Natural killer cell (primary cell): ENCODE data around the gene KASH5. TPM values are rescaled to one million over a fixed set of nuclear protein-coding genes. Genes with fewer than 3 reads are reported as not detected.
"Not testable (repeated sequence)": the region's sequence is repeated elsewhere in the genome, so short reads cannot be mapped to it uniquely, and the experiment has no call there.

Source experiments
- ATAC-seq, 3 donors: fragments of 150-1000 bp in 2 of 3; fragments of 200-7000 bp in 1 of 3; cut with Tn5 transposase; 1 replicate in 1 of 3; 2 replicates in 2 of 3; pipeline ENCODE4 v1.10.0; 2021; ENCODE audit warnings: mild to moderate bottlenecking in 2 of 3, moderate library complexity in 2 of 3
- DNase-seq, 2 donors: peaks; one replicate each; pipeline versions ENCODE4 v3.0.0 to v3.0.0-alpha.2; 2013 to 2021; ENCODE audit warnings: mixed read lengths in 1 of 2
- H3K27ac ChIP-seq: one replicate; pipeline ENCODE4 v1.5.1; 2013; ENCODE audit warnings: mild to moderate bottlenecking, low read length
- H3K27me3 ChIP-seq: one replicate; pipeline ENCODE4 v1.6.1; 2013; ENCODE audit warnings: low read length; ENCODE audit not compliant: control insufficient read depth, insufficient read depth
- H3K36me3 ChIP-seq: one replicate; pipeline ENCODE4 v1.6.1; 2013; ENCODE audit warnings: low read length; ENCODE audit not compliant: control insufficient read depth, insufficient read depth
- H3K4me1 ChIP-seq: one replicate; pipeline ENCODE4 v1.6.1; 2013; ENCODE audit warnings: low read length; ENCODE audit not compliant: control insufficient read depth, insufficient read depth
- H3K4me3 ChIP-seq: one replicate; pipeline ENCODE4 v1.5.1; 2013; ENCODE audit warnings: low read length
- H3K9me3 ChIP-seq: one replicate; pipeline ENCODE4 v1.6.1; 2013; ENCODE audit warnings: low read length; ENCODE audit not compliant: control insufficient read depth, insufficient read depth
- H3K27ac Mint-ChIP-seq, 2 donors: one replicate each; pipeline ENCODE4 v1.8.0; 2022; ENCODE audit warnings: mild to moderate bottlenecking in 2 of 2, mixed read lengths in 2 of 2, moderate library complexity in 1 of 2
- H3K27me3 Mint-ChIP-seq, 2 donors: one replicate each; pipeline ENCODE4 v1.8.0; 2022; ENCODE audit warnings: low read depth in 2 of 2, mixed read lengths in 2 of 2
- H3K36me3 Mint-ChIP-seq: one replicate; pipeline ENCODE4 v1.8.0; 2022; ENCODE audit warnings: mixed read lengths
- H3K4me1 Mint-ChIP-seq, 2 donors: one replicate each; pipeline ENCODE4 v1.8.0; 2022; ENCODE audit warnings: mixed read lengths in 2 of 2
- H3K4me3 Mint-ChIP-seq: one replicate; pipeline ENCODE4 v1.8.0; 2022; ENCODE audit warnings: mild to moderate bottlenecking, moderate library complexity, mixed read lengths
- H3K9me3 Mint-ChIP-seq, 2 donors: one replicate each; pipeline ENCODE4 v1.8.0; 2022; ENCODE audit warnings: mixed read lengths in 2 of 2
- CTCF ChIP-seq: fragments of 200-600 bp; IDR thresholded peaks from one replicate; pipeline ENCODE4 v1.8.0; 2022; ENCODE audit warnings: antibody characterized with exemption
- WGBS: methylation state at CpG from one replicate; pipeline ENCODE4 v1.1.7; 2013; ENCODE audit warnings: missing lambda C conversion rate; ENCODE audit not compliant: insufficient coverage; 5-methylcytosine and 5-hydroxymethylcytosine counted together
- intact Hi-C: fragments of 100-400 bp; cut with micrococcal nuclease; formaldehyde crosslinking; loops from one replicate; pipeline ENCODE4 v1.14.2; 2022
- total RNA-seq, 4 donors: library from RNA; stranded (reverse); fragments of 120-200 nt in 1 of 4; gene quantifications; one replicate each; pipeline versions ENCODE4 v1.2.3 to v1.2.4, GENCODE V29; 2013 to 2022

The KASH5 gene
- total RNA-seq, 3 donors from 2014 or later (not counting 1 experiment from before 2014, with no cell fraction given) = 0.73 to 0.80 TPM; not detected in 1

- 10% methylated on average over 11 of the region's 11 CpGs for WGBS
These were observed 54.3 kb downstream of the KASH5 start for GRCh38 chr19:49442354-49442753.

GRCh38 chr19:49442771-49443365 is 54.8 kb downstream of the KASH5 start:
- Mint-ChIP-seq H3K36me3 (no peaks in the 10 kb centered on the region), H3K27ac (peak overlapping the region; percentile 69 to 88), H3K4me3 (peak overlapping the region; percentile 83), H3K27me3 (peaks cover 41 to 43% of the 10 kb centered on the region in 2 donors), H3K4me1 (peaks cover 17 to 42% of the 10 kb centered on the region in 2 donors), H3K9me3 (no peaks in the 10 kb centered on the region)
- Histone ChIP-seq H3K4me1 (peaks cover 32% of the 10 kb centered on the region), H3K27ac (no peak overlapping the region), H3K4me3 (peak overlapping the region; percentile 52), H3K27me3 (peaks cover 40% of the 10 kb centered on the region), H3K9me3 (no peaks in the 10 kb centered on the region), H3K36me3 (peaks cover 12% of the 10 kb centered on the region)
- DNase-seq (peak in 1 of 2 donors; percentile 62), ATAC-seq (peak; percentile 7 to 15 (median 8))
- TF ChIP-seq CTCF = no peak
- intact Hi-C loops = loop anchor here (1.0 kb wide), 5 partner anchors 8 to 217 kb away; partner anchors contain the start of gene PIH1D1
- under 1% methylated on average over 43 of the region's 43 CpGs for WGBS

More at GRCh38 chr19:49442354-49442753, 54.3 kb downstream of the KASH5 start:
- peaks cover 43% of the 10 kb centered on the region for H3K27me3 ChIP-seq
- peaks cover 8% of the 10 kb centered on the region for H3K36me3 ChIP-seq
- ATAC-seq = no peak
- Mint-ChIP-seq H3K4me1 (peaks cover 17 to 45% of the 10 kb centered on the region in 2 donors), H3K36me3 (no peaks in the 10 kb centered on the region), H3K4me3 (peak overlapping the region; percentile 83), H3K27ac (peak overlapping the region in 1 of 2 donors; percentile 88), H3K9me3 (no peaks in the 10 kb centered on the region), H3K27me3 (peaks cover 46 to 48% of the 10 kb centered on the region in 2 donors)
- DNase-seq = peak in 1 of 2 donors; percentile 39
- intact Hi-C loops = no loop called here
- H3K4me1 ChIP-seq = peaks cover 32% of the 10 kb centered on the region
- no peak overlapping the region for H3K27ac ChIP-seq
- TF ChIP-seq CTCF = no peak
- no peaks in the 10 kb centered on the region for H3K9me3 ChIP-seq
- H3K4me3 ChIP-seq = no peak overlapping the region

- intact Hi-C loops = loop anchor here (1.0 kb wide), 5 partner anchors 8 to 217 kb away; partner anchors contain the start of gene PIH1D1
- H3K4me1 Mint-ChIP-seq = peaks cover 22 to 48% of the 10 kb centered on the region in 2 donors
- Histone ChIP-seq H3K27ac (peak overlapping the region; percentile 64), H3K27me3 (peaks cover 33% of the 10 kb centered on the region), H3K9me3 (no peaks in the 10 kb centered on the region), H3K36me3 (peaks cover 18% of the 10 kb centered on the region), H3K4me1 (peaks cover 32% of the 10 kb centered on the region), H3K4me3 (peak overlapping the region; percentile 52)
- peaks cover 35 to 36% of the 10 kb centered on the region in 2 donors for H3K27me3 Mint-ChIP-seq
- peak; percentile 81 for TF ChIP-seq CTCF
- peak overlapping the region; percentile 69 to 88 for H3K27ac Mint-ChIP-seq
- DNase-seq (peak; percentile 92 to 97), ATAC-seq (peak; percentile 92 to 97 (median 93))
- no peaks in the 10 kb centered on the region for H3K36me3 Mint-ChIP-seq
- H3K4me3 Mint-ChIP-seq = peak overlapping the region; percentile 83
- under 1% methylated on average over 47 of the region's 47 CpGs for WGBS
- no peaks in the 10 kb centered on the region for H3K9me3 Mint-ChIP-seq
These were observed 55.5 kb downstream of the KASH5 start for GRCh38 chr19:49443366-49444099.

- H3K9me3 ChIP-seq, H3K36me3 Mint-ChIP-seq, DNase-seq, ATAC-seq, H3K27ac ChIP-seq, H3K9me3 Mint-ChIP-seq, H3K4me3 ChIP-seq, intact Hi-C loops: not testable (repeated sequence)
- Histone ChIP-seq H3K36me3 (peaks cover 25% of the 10 kb centered on the region), H3K4me1 (peaks cover 32% of the 10 kb centered on the region), H3K27me3 (peaks cover 28% of the 10 kb centered on the region)
- Mint-ChIP-seq H3K27ac (peak overlapping the region; percentile 69 to 88), H3K4me3 (peak overlapping the region; percentile 83), H3K4me1 (peaks cover 26 to 51% of the 10 kb centered on the region in 2 donors), H3K27me3 (peaks cover 28 to 30% of the 10 kb centered on the region in 2 donors)
- 87% methylated on average over 5 of the region's 5 CpGs for WGBS
These were observed 56.2 kb downstream of the KASH5 start for GRCh38 chr19:49444100-49444700.
